H1 (cell line): ENCODE measurements around the gene STARD3. TPM values are rescaled to one million over a fixed set of nuclear protein-coding genes. Genes with fewer than 3 reads are reported as not detected.

Experiments
- CTCF ChIA-PET: fragments of 300-600 bp; sonication (Branson Sonifier 250); formaldehyde crosslinking; loops from one replicate; lab custom pipeline; 2021; ENCODE audit not compliant: partially characterized antibody; lab: Charles Lee
- POLR2A ChIA-PET: fragments of 300-600 bp; sonication (Branson Sonifier 250); formaldehyde crosslinking; loops from one replicate; lab custom pipeline; 2021; ENCODE audit warnings: inconsistent platforms; ENCODE audit not compliant: partially characterized antibody; lab: Charles Lee
- DNase-seq, 2 experiments: peaks; one replicate each; pipeline versions ENCODE4 v3.0.0 to v3.0.0-alpha.2; 2010 to 2022; ENCODE audit warnings: low spot score in 2 of 2, low read depth in 1 of 2, mixed read lengths in 1 of 2
- FAIRE-seq: peaks from 2 replicates; lab custom pipeline; 2011; peaks lifted over from hg19 to GRCh38; lab: Jason Lieb, UNC
- H2AFZ ChIP-seq: 2 replicates; pipeline ENCODE4 v1.8.1; 2012; ENCODE audit warnings: low read length, inconsistent platforms
- H2AK5ac ChIP-seq: 2 replicates; pipeline ENCODE4 v1.6.1; 2013; ENCODE audit warnings: low read depth, low read length
- H2BK120ac ChIP-seq: replicated peaks from 2 replicates; pipeline ENCODE3; 2013; ENCODE audit warnings: low read depth, low read length, inconsistent platforms
- H2BK12ac ChIP-seq: 2 replicates; pipeline ENCODE4 v1.6.1; 2013; ENCODE audit warnings: low read depth, low read length
- H2BK15ac ChIP-seq: 2 replicates; pipeline ENCODE4 v1.6.1; 2013; ENCODE audit warnings: low read length
- H2BK20ac ChIP-seq: 2 replicates; pipeline ENCODE4 v1.6.1; 2013; ENCODE audit warnings: low read length
- H2BK5ac ChIP-seq: 2 replicates; pipeline ENCODE4 v1.6.1; 2013; ENCODE audit warnings: low read depth, low read length
- H3K14ac ChIP-seq: 2 replicates; pipeline ENCODE4 v1.6.1; 2013; ENCODE audit warnings: inconsistent platforms; ENCODE audit not compliant: insufficient read length
- H3K18ac ChIP-seq: 2 replicates; pipeline ENCODE4 v1.6.1; 2013; ENCODE audit warnings: low read length; ENCODE audit errors: extremely low read depth
- H3K23ac ChIP-seq: 2 replicates; pipeline ENCODE4 v1.6.1; 2013; ENCODE audit warnings: inconsistent platforms; ENCODE audit not compliant: insufficient read length
- H3K23me2 ChIP-seq: 2 replicates; pipeline ENCODE4 v1.6.1; 2013; ENCODE audit warnings: low read depth, low read length
- H3K27ac ChIP-seq: 2 replicates; pipeline ENCODE4 v1.6.1; 2011; ENCODE audit warnings: low read depth, low read length, inconsistent platforms
- H3K27me3 ChIP-seq, 4 experiments: replicated peaks in 1 of 4; 1 replicate in 1 of 4; 2 replicates in 3 of 4; pipeline versions ENCODE4 v1.6.1 to v1.8.1; 2011 to 2013; ENCODE audit warnings: low read length in 3 of 4, mild to moderate bottlenecking in 3 of 4, inconsistent platforms in 2 of 4, mixed read lengths in 2 of 4, moderate library complexity in 1 of 4; ENCODE audit not compliant: control insufficient read depth in 3 of 4, insufficient read depth in 3 of 4; ENCODE audit errors: extremely low read depth in 1 of 4
- H3K36me3 ChIP-seq, 4 experiments: 2 replicates each; pipeline versions ENCODE4 v1.6.1 to v1.8.1; 2011 to 2013; ENCODE audit warnings: mild to moderate bottlenecking in 4 of 4, low read length in 3 of 4, moderate library complexity in 2 of 4, control low read depth in 1 of 4, inconsistent platforms in 1 of 4; ENCODE audit not compliant: insufficient read depth in 4 of 4, control insufficient read depth in 2 of 4
- H3K4ac ChIP-seq: replicated peaks from 2 replicates; pipeline ENCODE3; 2013; ENCODE audit warnings: low read length, low read depth, mixed read lengths, inconsistent platforms; ENCODE audit not compliant: insufficient read length
- H3K4me1 ChIP-seq, 4 experiments: replicated peaks in 1 of 4; 1 replicate in 1 of 4; 2 replicates in 3 of 4; pipeline versions ENCODE4 v1.6.1 to v1.8.1; 2011 to 2013; ENCODE audit warnings: low read length in 3 of 4, inconsistent platforms in 2 of 4, mixed read lengths in 1 of 4; ENCODE audit not compliant: insufficient read depth in 4 of 4, control insufficient read depth in 3 of 4
- H3K4me2 ChIP-seq, 2 experiments: 2 replicates each; pipeline versions ENCODE4 v1.6.1 to v1.8.1; 2011 to 2013; ENCODE audit warnings: low read depth in 2 of 2, low read length in 2 of 2, control low read depth in 1 of 2, inconsistent platforms in 1 of 2, mild to moderate bottlenecking in 1 of 2; ENCODE audit not compliant: insufficient read depth in 1 of 2
- H3K4me3 ChIP-seq, 4 experiments: fragments of 200-600, 300-600 bp in 1 of 4; sonication (generic), shearing (Covaris generic), sonication (Bioruptor Twin) in 1 of 4; 2 replicates each; pipeline versions ENCODE4 v1.5.1 to v1.8.1; 2011 to 2016; ENCODE audit warnings: low read length in 4 of 4, low read depth in 3 of 4, control low read depth in 2 of 4, inconsistent platforms in 2 of 4, mild to moderate bottlenecking in 2 of 4, mixed read lengths in 1 of 4, moderate library complexity in 1 of 4; ENCODE audit not compliant: insufficient read depth in 2 of 4; ENCODE audit errors: extremely low read depth in 1 of 4
- H3K56ac ChIP-seq: replicated peaks from 2 replicates; pipeline ENCODE3; 2013; ENCODE audit warnings: low read depth, mild to moderate bottlenecking, mixed read lengths, low read length, inconsistent platforms; ENCODE audit not compliant: insufficient read length
- H3K79me1 ChIP-seq: 2 replicates; pipeline ENCODE4 v1.6.1; 2013; ENCODE audit warnings: low read depth, low read length, control low read depth
- H3K79me2 ChIP-seq, 2 experiments: 2 replicates each; pipeline versions ENCODE4 v1.6.1 to v1.8.1; 2012 to 2013; ENCODE audit warnings: low read length in 2 of 2, mild to moderate bottlenecking in 2 of 2, inconsistent platforms in 1 of 2; ENCODE audit not compliant: insufficient read depth in 2 of 2, control insufficient read depth in 1 of 2
- H3K9ac ChIP-seq, 4 experiments: replicated peaks in 1 of 4; 1 replicate in 1 of 4; 2 replicates in 3 of 4; pipeline versions ENCODE4 v1.6.1 to v1.8.1; 2011 to 2013; ENCODE audit warnings: low read depth in 3 of 4, low read length in 3 of 4, control low read depth in 2 of 4, mild to moderate bottlenecking in 2 of 4, moderate library complexity in 2 of 4, inconsistent platforms in 1 of 4; ENCODE audit errors: extremely low read depth in 1 of 4
- H3K9me3 ChIP-seq, 2 experiments: 2 replicates each; pipeline versions ENCODE4 v1.6.1 to v1.8.1; 2012 to 2013; ENCODE audit warnings: mild to moderate bottlenecking in 2 of 2, moderate library complexity in 2 of 2, control low read depth in 1 of 2, inconsistent platforms in 1 of 2, low read depth in 1 of 2, low read length in 1 of 2, mixed read lengths in 1 of 2; ENCODE audit not compliant: insufficient read depth in 2 of 2
- H4K20me1 ChIP-seq, 2 experiments: replicated peaks in 1 of 2; 2 replicates each; pipeline versions ENCODE3 to v1.8.1; 2011 to 2013; ENCODE audit warnings: inconsistent platforms in 2 of 2, low read length in 2 of 2, mild to moderate bottlenecking in 1 of 2; ENCODE audit not compliant: insufficient read depth in 2 of 2, control insufficient read depth in 1 of 2
- H4K5ac ChIP-seq: 2 replicates; pipeline ENCODE4 v1.6.1; 2013; ENCODE audit warnings: low read length, low read depth, mixed read lengths, inconsistent platforms; ENCODE audit not compliant: insufficient read length
- H4K8ac ChIP-seq: 2 replicates; pipeline ENCODE4 v1.8.0; 2013; ENCODE audit warnings: mild to moderate bottlenecking, moderate library complexity, low read length, inconsistent platforms; ENCODE audit not compliant: insufficient read depth; ENCODE audit errors: extremely low read depth
- H4K91ac ChIP-seq: replicated peaks from 2 replicates; pipeline ENCODE3; 2013; ENCODE audit warnings: low read length, mixed read lengths, inconsistent platforms; ENCODE audit not compliant: insufficient read length
- ATF2 ChIP-seq: IDR thresholded peaks from 2 replicates; pipeline ENCODE4 v1.6.1; 2012; ENCODE audit warnings: low read length, inconsistent platforms
- TCF12 ChIP-seq: IDR thresholded peaks from 2 replicates; pipeline ENCODE4 v1.6.1; 2011; ENCODE audit warnings: low read depth, mild to moderate bottlenecking, low read length
- WGBS, 2 experiments: shearing (Covaris generic) in 1 of 2; methylation state at CpG; one replicate each; pipeline versions ENCODE4 v1.1.6 to v1.1.7; 2013 to 2015; ENCODE audit warnings: low lambda C conversion rate in 2 of 2, mixed read lengths in 2 of 2, inconsistent platforms in 1 of 2, low coverage in 1 of 2, missing lambda C conversion rate in 1 of 2; ENCODE audit not compliant: insufficient replicate concordance in 2 of 2, insufficient coverage in 1 of 2, insufficient read length in 1 of 2; ENCODE audit errors: extremely low coverage in 1 of 2, missing lambda C conversion rate in 1 of 2; 5-methylcytosine and 5-hydroxymethylcytosine counted together
- polyA plus RNA-seq, 7 experiments: library from polyadenylated mRNA; depleted of rRNA in 3 of 7; stranded (reverse) in 5 of 7; unstranded in 2 of 7; fragments of >200 nt in 5 of 7; fragments of 200-250 nt in 2 of 7; gene quantifications; 1 replicate in 5 of 7; 2 replicates in 1 of 7; 4 replicates in 1 of 7; pipeline versions ENCODE4 v1.2.1 to v1.2.3, GENCODE V29; 2011 to 2013; ENCODE audit warnings: missing spikeins in 2 of 7, mixed read lengths in 2 of 7
- total RNA-seq: library from RNA; stranded (reverse); fragmentation: NEBNext Ultra II Directional; extraction: Animal tissue kit (Norgen Biotek cat#: 25700); gene quantifications from 2 replicates; pipeline ENCODE4 v1.2.1, GENCODE V29; 2021

Gene STARD3
- total and polyA plus RNA-seq, 2 of the 8 experiments (the other 6 are each of a cell fraction or from before 2014, with no cell fraction given) = 47.6 to 80.3 TPM

- Histone ChIP-seq H3K56ac (no peak overlapping the region), H2BK20ac (no peak overlapping the region; the same call in 1 of the 2 replicates), H2BK5ac (peak overlapping the region; percentile 35; the same call in 1 of the 2 replicates), H3K79me2 (no peaks in the 10 kb centered on the region), H4K20me1 (no peaks in the 10 kb centered on the region), H3K23ac (no peak overlapping the region), H3K79me1 (no peaks in the 10 kb centered on the region), H2BK120ac (no peak overlapping the region), H3K14ac (no peak overlapping the region), H3K27me3 (peaks cover 0 to 9% (median 4%) of the 10 kb centered on the region in 4 experiments; a peak in 4 of 7 replicates), H2AFZ (no peak overlapping the region), H3K4me3 (no peak overlapping the region), H4K8ac (peak overlapping the region; percentile 14), H3K9ac (no peak overlapping the region), H3K4ac (peak overlapping the region; percentile 83), H4K91ac (peak overlapping the region; percentile 75), H2BK15ac (no peak overlapping the region; the same call in 1 of the 2 replicates), H2BK12ac (peak overlapping the region; percentile 64; the same call in 1 of the 2 replicates), H4K5ac (peak overlapping the region; percentile 23), H3K4me2 (peak overlapping the region in 1 of 2 experiments; percentile 22; a peak in 1 of 4 replicates), H3K36me3 (peaks cover 0 to 9% (median 3%) of the 10 kb centered on the region in 4 experiments; a peak in 3 of 8 replicates), H3K9me3 (no peaks in the 10 kb centered on the region), H3K27ac (peak overlapping the region; percentile 50; the same call in 1 of the 2 replicates), H3K4me1 (peaks cover 0 to 48% (median 42%) of the 10 kb centered on the region in 4 experiments; a peak in 6 of 7 replicates), H3K18ac (peak overlapping the region; percentile 36; the same call in 1 of the 2 replicates), H3K23me2 (peaks cover 6% of the 10 kb centered on the region; the same call in 1 of the 2 replicates), H2AK5ac (no peak overlapping the region)
- DNase-seq (peak in 1 of 2 experiments; percentile 59), FAIRE-seq (no peak)
- POLR2A ChIA-PET = interaction anchor here (0.7 to 32.5 kb wide), 6 partner anchors 10 to 87 kb away, joined by 3 to 708 read pairs (median 4); partner anchors contain the start of genes ERBB2, PGAP3 and STARD3
- CTCF ChIA-PET = interaction anchor here (0.8 to 52.4 kb wide), 6 partner anchors 10 to 115 kb away, joined by 3 to 1885 read pairs (median 4); partner anchors contain the start of genes PPP1R1B and STARD3
- TF ChIP-seq ATF2 (no peak), TCF12 (peak; percentile 92; the same call in 1 of the 2 replicates)
- 79% methylated on average over 22 of the region's 22 CpGs; no CpG with 5 or more reads in 1 of the 2 experiments for WGBS, 2 experiments
Observed at GRCh38 chr17:39662551-39663339, 25.8 kb downstream of the STARD3 start.
